Hematopoietic multipotent progenitor cell (in vitro differentiated cells): Measurements from ENCODE around the gene AUTS2. TPM values are rescaled to one million over a fixed set of nuclear protein-coding genes. Genes with fewer than 3 reads are reported as not detected.
A peak's percentile ranks its signal among the peaks of the same experiment; 100 is the strongest.
"Not testable (repeated sequence)": the region's sequence is repeated elsewhere in the genome, so short reads cannot be mapped to it uniquely, and the experiment has no call there.

Source experiments
- DNase-seq, 3 donors: peaks; one replicate each; pipeline ENCODE4 v3.0.0-alpha.2; 2011 to 2015; ENCODE audit warnings: low read depth in 2 of 3, low spot score in 2 of 3
- total RNA-seq: library from RNA; depleted of rRNA; stranded (reverse); fragments of >200 nt; gene quantifications from one replicate; pipeline ENCODE4 v1.2.3, GENCODE V29; 2012

The AUTS2 gene
- total RNA-seq, 1 donor: 14.8 TPM

GRCh38 chr7:70789481-70790214 lies 1191.4 kb downstream of the AUTS2 start:
- DNase-seq: no peak

DNA sequence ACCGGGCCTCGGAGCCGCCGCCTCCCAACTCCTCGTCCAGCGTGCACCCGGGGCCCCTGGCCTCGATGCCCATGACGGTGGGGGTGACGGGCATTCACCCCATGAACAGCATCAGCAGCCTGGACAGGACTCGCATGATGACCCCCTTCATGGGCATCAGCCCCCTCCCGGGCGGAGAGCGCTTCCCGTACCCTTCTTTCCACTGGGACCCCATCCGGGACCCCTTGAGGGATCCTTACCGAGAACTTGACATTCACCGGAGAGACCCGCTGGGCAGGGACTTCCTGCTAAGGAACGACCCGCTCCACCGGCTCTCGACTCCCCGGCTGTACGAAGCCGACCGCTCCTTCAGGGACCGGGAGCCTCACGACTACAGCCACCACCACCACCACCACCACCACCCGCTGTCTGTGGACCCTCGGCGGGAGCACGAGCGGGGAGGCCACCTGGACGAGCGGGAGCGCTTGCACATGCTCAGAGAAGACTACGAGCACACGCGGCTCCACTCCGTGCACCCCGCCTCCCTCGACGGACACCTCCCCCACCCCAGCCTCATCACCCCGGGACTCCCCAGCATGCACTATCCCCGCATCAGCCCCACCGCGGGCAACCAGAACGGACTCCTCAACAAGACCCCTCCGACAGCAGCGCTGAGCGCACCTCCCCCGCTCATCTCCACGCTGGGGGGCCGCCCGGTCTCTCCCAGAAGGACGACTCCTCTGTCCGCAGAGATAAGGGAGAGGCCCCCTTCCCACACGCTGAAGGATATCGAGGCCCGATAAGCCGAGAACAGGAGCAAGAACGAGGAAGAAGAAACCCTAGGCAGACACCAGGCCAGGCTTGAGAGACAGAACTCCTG lies 1192.2 kb downstream of the AUTS2 start:
- DNase-seq: no peak

DNA sequence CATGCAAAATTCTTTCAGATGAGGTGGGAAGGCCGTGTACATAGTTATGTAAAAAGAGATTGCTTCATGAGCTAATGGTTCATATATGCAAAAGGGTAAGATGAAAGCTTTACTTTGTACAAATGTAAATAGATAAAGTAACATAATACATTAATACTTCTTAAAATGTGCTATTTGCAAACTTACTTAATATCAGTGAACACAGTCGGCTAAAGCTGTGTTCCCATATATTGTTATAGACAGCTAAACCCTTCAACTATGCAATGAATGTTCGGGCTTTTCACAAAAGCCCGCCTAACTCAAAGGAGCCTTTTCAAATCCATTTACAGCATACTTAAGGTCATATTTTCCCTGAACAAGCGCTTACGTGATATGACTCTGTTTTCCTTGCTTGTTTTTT lies 1193.1 kb downstream of the AUTS2 start:
- DNase-seq: no peak

DNA sequence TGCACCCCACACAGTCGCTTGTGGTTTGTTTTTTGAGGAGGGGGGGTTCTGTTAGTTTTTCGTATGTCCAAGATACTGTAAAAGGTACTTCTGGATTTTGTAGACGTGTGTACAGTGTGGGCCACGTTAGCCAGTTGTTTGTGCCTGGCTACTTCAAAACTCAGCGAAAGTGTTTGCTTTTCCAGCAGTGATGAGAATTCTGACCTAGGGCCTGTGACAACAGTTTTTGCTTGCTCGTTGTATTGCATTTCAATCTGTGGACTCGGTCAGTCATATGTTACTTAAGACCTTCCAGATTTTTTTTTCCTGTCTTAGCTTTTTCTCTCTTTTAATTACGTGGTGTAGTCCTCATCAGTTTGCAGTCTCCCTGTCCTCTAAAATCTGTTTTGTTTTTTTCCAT lies 1194.8 kb downstream of the AUTS2 start:
- DNase-seq: no peak

DNA sequence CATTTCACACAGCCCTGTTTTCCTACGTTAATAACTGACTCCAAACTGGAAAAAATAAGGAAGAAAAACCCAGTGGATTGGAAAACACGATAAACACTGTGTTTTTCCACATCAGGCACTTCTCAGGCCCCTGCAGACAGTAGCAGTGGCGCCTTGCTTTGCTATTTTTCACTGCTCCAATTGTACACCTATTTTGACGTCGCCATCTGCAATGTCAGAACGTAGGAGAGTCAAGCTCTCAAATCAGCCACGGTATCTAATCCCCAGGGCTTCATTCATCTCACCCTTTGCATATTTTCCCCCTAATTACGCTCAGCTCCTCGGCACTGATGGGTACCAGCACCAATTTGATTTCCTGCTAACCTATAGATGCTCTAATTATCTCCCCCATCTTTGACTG lies 1195.5 kb downstream of the AUTS2 start:
- no peak for DNase-seq

DNA sequence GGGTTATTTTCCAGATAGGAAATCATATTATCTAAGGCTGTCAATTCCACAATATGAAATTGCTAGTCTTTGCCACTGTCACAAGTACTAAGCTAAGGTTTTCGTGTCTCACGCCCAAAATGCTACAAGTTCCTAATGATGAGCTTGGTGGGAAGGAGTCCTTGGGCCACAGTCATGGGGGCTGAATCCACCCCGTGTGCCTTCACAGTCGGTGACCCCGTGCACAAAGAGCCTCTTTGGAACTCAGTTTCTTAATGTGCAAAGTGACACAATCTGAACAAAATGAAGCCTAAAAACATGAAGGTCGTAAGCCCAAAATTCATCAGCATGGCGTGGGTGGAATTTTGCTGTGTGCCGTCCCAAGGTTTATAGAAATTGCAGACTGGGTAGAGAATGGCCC lies 1196.7 kb downstream of the AUTS2 start:
- DNase-seq: no peak

DNA sequence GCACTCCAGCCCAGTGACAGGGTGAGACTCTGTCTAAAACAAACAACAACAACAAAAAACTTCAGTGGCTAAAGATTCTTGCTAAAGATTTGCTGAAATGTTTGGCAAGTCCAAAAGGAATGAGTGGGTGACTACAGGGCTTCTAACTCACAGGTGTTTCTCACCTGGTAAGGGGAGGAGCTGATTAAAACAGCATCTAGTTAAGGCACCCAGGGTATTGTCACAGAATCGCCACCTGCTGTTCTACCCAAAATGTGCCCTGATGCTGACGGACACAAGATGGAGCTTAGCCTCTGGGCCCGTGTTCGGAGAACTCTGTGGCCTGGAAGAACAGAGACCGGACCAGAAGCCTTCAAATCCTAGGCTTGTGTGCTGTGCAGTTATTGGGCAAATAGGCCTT lies 1197.7 kb downstream of the AUTS2 start:
- DNase-seq: no peak

DNA sequence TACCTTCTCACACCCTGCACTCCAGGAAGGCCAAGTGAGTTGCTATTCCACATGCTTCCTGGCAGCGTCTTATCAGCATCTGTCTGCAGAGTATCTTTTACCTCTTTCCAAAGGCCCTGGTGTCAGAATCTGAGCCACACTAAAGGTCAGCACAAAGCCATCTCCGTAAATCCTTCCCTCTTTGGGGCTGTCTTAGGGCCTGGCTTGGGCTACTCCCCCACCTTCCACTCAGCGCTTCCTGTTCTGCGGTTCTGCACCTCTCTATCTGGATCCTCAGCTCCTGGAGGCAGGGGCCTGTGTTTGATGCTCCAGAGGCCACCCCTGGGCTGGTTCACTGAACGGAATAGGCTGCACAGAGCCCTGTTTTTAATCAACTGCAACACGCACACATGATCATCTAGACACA lies 1198.8 kb downstream of the AUTS2 start:
- peak in 2 of 3 donors; percentile 19 to 66 for DNase-seq

DNA sequence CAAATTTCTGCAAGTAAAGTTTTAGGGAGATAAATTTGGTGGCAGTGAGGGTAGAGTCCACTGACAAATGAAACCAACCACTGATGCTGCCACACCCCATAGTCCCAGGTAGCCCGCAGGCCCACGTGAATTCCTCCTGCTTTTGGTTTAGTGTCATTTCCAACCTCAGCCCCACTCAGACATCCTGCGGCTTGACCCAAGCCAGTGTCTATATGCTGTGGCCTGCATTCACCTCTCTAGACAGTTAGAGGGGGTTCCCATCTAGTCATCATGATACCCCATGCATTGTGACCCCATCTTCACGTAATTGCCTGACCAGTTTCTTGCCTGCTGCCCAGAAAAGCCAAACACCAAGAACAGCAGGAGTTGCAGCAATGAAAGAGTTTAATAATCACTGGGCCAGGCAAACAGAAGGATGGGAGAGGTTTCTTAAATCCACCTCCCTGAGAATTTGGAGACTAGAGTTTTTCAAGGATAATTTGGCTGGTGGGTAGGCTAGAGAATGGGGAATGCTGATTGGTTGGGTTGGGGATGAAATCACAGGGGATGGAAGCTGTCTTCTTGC lies 1201.6 kb downstream of the AUTS2 start:
- no peak for DNase-seq

DNA sequence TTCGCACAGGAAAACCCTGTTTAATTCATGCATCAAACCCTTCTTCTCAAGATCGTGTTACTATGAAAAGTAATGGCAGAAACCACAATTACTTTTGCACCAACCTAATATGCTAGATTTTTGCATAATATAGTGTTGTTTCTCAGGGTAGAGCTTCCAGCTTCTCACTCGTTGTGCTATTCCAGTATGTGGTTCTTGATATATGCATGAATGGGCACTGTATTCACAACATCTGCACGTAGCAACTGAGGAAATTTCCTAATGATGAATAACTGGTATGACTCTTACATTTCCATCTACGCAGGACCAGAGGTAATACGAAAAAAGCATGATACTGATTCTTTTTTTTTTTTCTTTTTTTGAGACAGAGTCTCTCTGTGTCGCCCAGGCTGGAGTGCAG lies 1207.1 kb downstream of the AUTS2 start:
- DNase-seq: no peak

DNA sequence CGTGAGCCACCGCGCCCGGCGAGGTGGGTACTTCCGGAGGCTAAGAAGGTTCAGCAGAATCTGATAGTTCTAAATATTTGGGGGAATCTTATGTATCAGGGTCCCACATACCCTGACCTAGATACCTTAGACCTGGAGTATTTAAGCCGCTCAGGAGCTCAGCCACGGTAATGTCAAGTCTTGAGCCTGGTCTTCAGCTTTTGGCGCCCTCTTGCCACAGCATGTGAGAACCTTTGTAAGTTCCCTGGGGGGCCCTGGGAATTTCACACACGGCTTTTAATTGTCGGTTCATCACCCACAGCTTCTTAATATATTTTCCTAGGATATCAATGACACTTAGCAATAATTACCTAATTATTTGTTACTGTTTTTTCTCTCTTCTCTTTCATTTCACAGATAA lies 1209.4 kb downstream of the AUTS2 start:
- DNase-seq: no peak

DNA sequence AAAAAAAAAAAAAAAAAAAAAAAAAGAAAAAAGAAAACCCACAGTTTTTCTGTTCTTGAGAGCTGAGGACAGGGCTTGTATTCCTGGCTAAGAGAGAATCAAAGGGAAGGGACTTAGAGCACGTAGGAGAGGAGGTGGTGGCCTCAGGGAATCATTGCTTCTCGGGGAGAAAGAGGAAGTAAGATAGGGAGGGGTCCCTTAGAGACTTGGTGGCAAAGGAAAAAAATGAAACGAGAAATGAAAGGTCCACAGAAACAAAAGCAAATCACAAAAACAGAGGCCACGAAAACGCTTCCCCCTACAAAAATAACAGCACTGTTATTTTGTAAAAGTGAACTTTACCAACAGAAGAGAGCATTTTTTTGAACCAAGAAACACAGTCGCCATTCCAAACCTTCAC lies 1210.6 kb downstream of the AUTS2 start:
- DNase-seq: peak in 1 of 3 donors; percentile 5

GRCh38 chr7:70810558-70811139 lies 1212.4 kb downstream of the AUTS2 start:
- DNase-seq: no peak

- no peak for DNase-seq
These were observed 1214.2 kb downstream of the AUTS2 start for GRCh38 chr7:70812511-70812910.

- DNase-seq: not testable (repeated sequence)
These were observed 1224.2 kb downstream of the AUTS2 start for GRCh38 chr7:70822490-70822889.

DNA sequence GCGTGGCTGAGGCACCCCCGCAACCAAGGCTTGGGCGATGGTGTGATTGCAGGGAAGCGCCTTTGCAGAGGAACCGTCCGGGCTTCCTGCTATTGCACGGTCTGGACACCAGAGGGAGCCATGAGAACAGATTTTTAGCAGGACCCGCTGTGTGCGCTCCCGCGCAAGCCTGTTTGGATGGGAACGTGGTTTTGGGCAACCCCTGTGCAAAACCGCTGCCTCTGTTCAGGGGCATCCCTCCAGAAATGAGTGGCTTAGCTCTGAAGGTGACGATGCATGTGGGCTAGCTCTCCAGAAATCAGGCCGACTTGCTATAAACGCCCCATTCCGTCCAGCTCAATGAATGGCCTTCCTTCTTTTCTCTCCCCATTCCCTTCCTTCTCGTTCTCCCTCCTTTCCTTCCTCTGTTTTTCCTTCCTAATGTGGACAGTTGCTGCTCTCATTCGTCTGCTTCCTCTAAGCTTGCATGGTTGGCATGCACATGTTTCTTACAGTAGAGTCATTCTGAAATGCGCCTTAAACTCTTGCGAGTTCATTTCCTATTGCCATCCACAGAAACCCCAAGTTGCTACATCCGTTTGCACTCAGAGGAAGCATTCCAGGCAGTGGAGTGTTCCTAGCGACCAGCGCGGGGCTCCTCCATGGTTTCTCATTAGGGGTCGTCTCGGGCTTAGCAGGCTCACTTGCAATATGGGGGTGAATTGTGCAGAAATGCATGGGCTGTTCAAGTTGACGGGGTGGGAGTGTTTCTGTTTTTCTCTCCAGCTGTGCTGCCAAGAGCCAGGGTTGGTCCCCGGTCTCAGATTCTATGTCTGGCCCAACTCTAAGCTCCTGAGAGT lies 1231.2 kb downstream of the AUTS2 start:
- DNase-seq: peak; percentile 14 to 65 (median 53)

DNA sequence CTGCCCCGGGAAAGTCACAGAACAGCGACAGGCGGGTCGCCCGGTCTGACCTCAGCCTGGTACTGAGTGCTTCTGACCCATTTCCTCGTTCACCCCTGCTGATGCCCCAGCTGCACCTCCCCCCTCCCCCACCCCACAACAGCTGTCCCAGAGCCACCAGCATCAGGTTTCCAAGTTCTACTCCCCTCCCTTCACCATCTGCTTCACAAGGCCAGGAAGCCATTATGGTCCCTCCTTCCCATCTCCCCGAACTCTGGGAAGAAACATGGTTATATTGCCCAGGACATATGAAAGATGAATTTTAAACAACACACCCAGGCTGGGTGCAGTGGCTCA lies 1231.8 kb downstream of the AUTS2 start:
- no peak for DNase-seq

DNA sequence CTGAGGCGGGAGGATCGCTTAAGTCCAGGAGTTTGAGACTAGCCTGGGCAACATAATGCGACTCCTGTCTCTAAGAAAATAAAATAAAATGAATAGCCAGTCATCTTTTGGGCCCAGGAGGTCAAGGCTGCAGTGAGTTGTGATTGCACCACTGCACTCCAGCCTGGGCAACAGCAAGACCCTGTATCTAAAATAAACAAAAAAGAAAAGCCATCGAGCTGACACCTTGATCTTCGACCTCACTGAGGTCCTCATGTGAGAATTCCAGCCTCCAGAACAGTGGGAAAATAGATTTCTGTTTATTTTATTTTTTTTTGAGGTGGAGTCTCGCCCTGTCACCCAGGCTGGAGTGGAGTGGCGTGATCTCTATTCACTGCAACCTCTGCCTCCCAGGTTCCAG lies 1232.2 kb downstream of the AUTS2 start:
- no peak for DNase-seq

DNA sequence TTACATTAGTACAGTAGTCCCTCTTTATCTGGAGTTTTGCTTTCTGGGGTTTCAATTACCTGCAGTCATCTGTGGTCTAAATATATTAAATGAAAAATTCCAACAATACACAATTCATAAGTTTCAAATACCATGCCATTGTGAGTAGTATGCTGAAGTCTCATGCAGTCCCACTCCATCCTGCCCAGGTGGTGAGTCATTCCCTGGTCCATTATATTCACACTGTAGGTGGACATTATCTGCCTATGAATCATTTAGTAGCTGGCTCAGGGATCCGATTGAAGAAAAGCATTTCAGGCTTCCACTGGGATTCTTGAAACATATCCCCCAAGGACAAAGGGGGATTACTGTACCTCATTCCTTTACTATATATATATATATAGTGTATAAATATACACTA lies 1235.5 kb downstream of the AUTS2 start:
- DNase-seq: no peak

DNA sequence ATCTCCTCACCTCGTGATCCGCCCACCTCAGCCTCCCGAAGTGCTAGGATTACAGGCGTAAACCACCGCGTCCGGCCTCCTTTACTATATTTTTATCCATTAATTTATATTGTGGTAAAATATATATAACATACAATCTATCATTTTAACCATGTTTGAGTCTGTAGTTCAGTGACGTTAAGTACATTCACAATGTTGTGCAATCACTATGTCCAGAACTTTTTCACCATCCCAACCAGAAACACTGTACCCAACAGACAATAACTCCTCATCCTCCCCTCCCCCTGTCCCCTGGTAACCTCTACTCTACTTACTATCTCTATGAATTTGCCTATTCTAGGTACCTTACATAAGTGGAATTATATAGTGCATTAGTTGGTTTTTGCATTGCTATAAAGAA lies 1236.1 kb downstream of the AUTS2 start:
- DNase-seq: no peak

- DNase-seq: no peak
These were observed 1237.4 kb downstream of the AUTS2 start for GRCh38 chr7:70835658-70836057.
